Stimulated activated memory B cell treated with anti-CD40 and anti-IgM and Interleukin-4, amounts not matched to agents 10 μg/mL and 1 μg/mL and 100 μg/mL, for 72 hours (primary cell): ENCODE data around the gene SHISA9.

ENCODE experiments used
- ATAC-seq: fragments of 150-1000 bp; cut with Tn5 transposase; 2 replicates; pipeline ENCODE4 v1.10.0; 2021
- H3K27ac Mint-ChIP-seq: one replicate; pipeline ENCODE4 v1.8.0; 2022; ENCODE audit warnings: mild to moderate bottlenecking, mixed read lengths
- H3K27me3 Mint-ChIP-seq: one replicate; pipeline ENCODE4 v1.8.0; 2022; ENCODE audit warnings: mixed read lengths
- H3K36me3 Mint-ChIP-seq: one replicate; pipeline ENCODE4 v1.8.0; 2022; ENCODE audit warnings: mixed read lengths
- H3K4me1 Mint-ChIP-seq: one replicate; pipeline ENCODE4 v1.8.0; 2022; ENCODE audit warnings: mixed read lengths
- H3K4me3 Mint-ChIP-seq: one replicate; pipeline ENCODE4 v1.8.0; 2022; ENCODE audit warnings: mild to moderate bottlenecking, moderate library complexity, mixed read lengths
- H3K9me3 Mint-ChIP-seq: one replicate; pipeline ENCODE4 v1.8.0; 2022; ENCODE audit warnings: mixed read lengths

SHISA9 gene

GRCh38 chr16:13081825-13082331 is 180.5 kb downstream of the SHISA9 start:
- H3K27ac Mint-ChIP-seq, result no peak overlapping the region
- no peaks in the 10 kb centered on the region for H3K36me3 Mint-ChIP-seq
- no peak overlapping the region for H3K4me3 Mint-ChIP-seq
- no peaks in the 10 kb centered on the region for H3K4me1 Mint-ChIP-seq
- no peak for ATAC-seq
- no peaks in the 10 kb centered on the region for H3K27me3 Mint-ChIP-seq
- peaks cover 9% of the 10 kb centered on the region for H3K9me3 Mint-ChIP-seq

GRCh38 chr16:13083681-13084080 is 182.3 kb downstream of the SHISA9 start:
- no peaks in the 10 kb centered on the region for H3K4me1 Mint-ChIP-seq
- H3K27me3 Mint-ChIP-seq, result no peaks in the 10 kb centered on the region

GRCh38 chr16:13084331-13084730 is 182.9 kb downstream of the SHISA9 start:
- H3K4me1 Mint-ChIP-seq, result no peaks in the 10 kb centered on the region
- no peak overlapping the region for H3K4me3 Mint-ChIP-seq
- no peaks in the 10 kb centered on the region for H3K36me3 Mint-ChIP-seq
- no peak overlapping the region for H3K27ac Mint-ChIP-seq
- ATAC-seq, result no peak
- H3K27me3 Mint-ChIP-seq, result no peaks in the 10 kb centered on the region
- peaks cover 13% of the 10 kb centered on the region for H3K9me3 Mint-ChIP-seq

More at GRCh38 chr16:13083681-13084080, 182.3 kb downstream of the SHISA9 start:
- no peak overlapping the region for H3K27ac Mint-ChIP-seq
- ATAC-seq, result no peak
- no peak overlapping the region for H3K4me3 Mint-ChIP-seq
- H3K36me3 Mint-ChIP-seq, result no peaks in the 10 kb centered on the region
- peaks cover 13% of the 10 kb centered on the region for H3K9me3 Mint-ChIP-seq

- H3K9me3 Mint-ChIP-seq, result peaks cover 14% of the 10 kb centered on the region
- no peak for ATAC-seq
- H3K27me3 Mint-ChIP-seq, result no peaks in the 10 kb centered on the region
- H3K4me1 Mint-ChIP-seq, result no peaks in the 10 kb centered on the region
- no peaks in the 10 kb centered on the region for H3K36me3 Mint-ChIP-seq
- no peak overlapping the region for H3K4me3 Mint-ChIP-seq
- H3K27ac Mint-ChIP-seq, result no peak overlapping the region
These were observed 192.3 kb downstream of the SHISA9 start for GRCh38 chr16:13093661-13094060.

GRCh38 chr16:13095061-13095460 is 193.7 kb downstream of the SHISA9 start:
- Mint-ChIP-seq H3K36me3 (no peaks in the 10 kb centered on the region), H3K4me3 (no peak overlapping the region), H3K9me3 (peaks cover 9% of the 10 kb centered on the region), H3K27ac (no peak overlapping the region), H3K4me1 (no peaks in the 10 kb centered on the region), H3K27me3 (no peaks in the 10 kb centered on the region)
- no peak for ATAC-seq

- Mint-ChIP-seq H3K36me3 (no peaks in the 10 kb centered on the region), H3K27me3 (no peaks in the 10 kb centered on the region), H3K27ac (no peak overlapping the region), H3K4me1 (no peaks in the 10 kb centered on the region), H3K4me3 (no peak overlapping the region), H3K9me3 (no peaks in the 10 kb centered on the region)
- ATAC-seq, result no peak
These were observed 197.1 kb downstream of the SHISA9 start for GRCh38 chr16:13098536-13098935.

- H3K4me1 Mint-ChIP-seq, result no peaks in the 10 kb centered on the region
- ATAC-seq, result no peak
- H3K4me3 Mint-ChIP-seq, result no peak overlapping the region
- no peak overlapping the region for H3K27ac Mint-ChIP-seq
- H3K36me3 Mint-ChIP-seq, result no peaks in the 10 kb centered on the region
- peaks cover 6% of the 10 kb centered on the region for H3K9me3 Mint-ChIP-seq
- H3K27me3 Mint-ChIP-seq, result no peaks in the 10 kb centered on the region
These were observed 198.4 kb downstream of the SHISA9 start for GRCh38 chr16:13099822-13100221.

- ATAC-seq, result no peak
- H3K9me3 Mint-ChIP-seq, result peaks cover 6% of the 10 kb centered on the region
- H3K4me3 Mint-ChIP-seq, result no peak overlapping the region
- no peaks in the 10 kb centered on the region for H3K36me3 Mint-ChIP-seq
- H3K27me3 Mint-ChIP-seq, result no peaks in the 10 kb centered on the region
- H3K27ac Mint-ChIP-seq, result no peak overlapping the region
- no peaks in the 10 kb centered on the region for H3K4me1 Mint-ChIP-seq
These were observed 199.6 kb downstream of the SHISA9 start for GRCh38 chr16:13100970-13101369.

GRCh38 chr16:13101828-13102227 is 200.4 kb downstream of the SHISA9 start:
- no peak overlapping the region for H3K27ac Mint-ChIP-seq
- peaks cover 9% of the 10 kb centered on the region for H3K9me3 Mint-ChIP-seq
- no peaks in the 10 kb centered on the region for H3K4me1 Mint-ChIP-seq
- no peak for ATAC-seq
- H3K36me3 Mint-ChIP-seq, result no peaks in the 10 kb centered on the region
- no peaks in the 10 kb centered on the region for H3K27me3 Mint-ChIP-seq
- H3K4me3 Mint-ChIP-seq, result no peak overlapping the region

- H3K9me3 Mint-ChIP-seq, result peaks cover 11% of the 10 kb centered on the region
- H3K27me3 Mint-ChIP-seq, result no peaks in the 10 kb centered on the region
- no peak overlapping the region for H3K4me3 Mint-ChIP-seq
- no peak overlapping the region for H3K27ac Mint-ChIP-seq
- no peak for ATAC-seq
- H3K4me1 Mint-ChIP-seq, result no peaks in the 10 kb centered on the region
- H3K36me3 Mint-ChIP-seq, result no peaks in the 10 kb centered on the region
These were observed 201.0 kb downstream of the SHISA9 start for GRCh38 chr16:13102401-13102800.

GRCh38 chr16:13103831-13104530 is 202.6 kb downstream of the SHISA9 start:
- H3K9me3 Mint-ChIP-seq, result peaks cover 13% of the 10 kb centered on the region
- ATAC-seq, result no peak
- no peaks in the 10 kb centered on the region for H3K27me3 Mint-ChIP-seq
- no peak overlapping the region for H3K27ac Mint-ChIP-seq
- no peaks in the 10 kb centered on the region for H3K36me3 Mint-ChIP-seq
- no peak overlapping the region for H3K4me3 Mint-ChIP-seq
- no peaks in the 10 kb centered on the region for H3K4me1 Mint-ChIP-seq

- peaks cover 13% of the 10 kb centered on the region for H3K9me3 Mint-ChIP-seq
- ATAC-seq, result no peak
- no peak overlapping the region for H3K4me3 Mint-ChIP-seq
- no peaks in the 10 kb centered on the region for H3K36me3 Mint-ChIP-seq
- H3K27ac Mint-ChIP-seq, result no peak overlapping the region
- H3K27me3 Mint-ChIP-seq, result no peaks in the 10 kb centered on the region
- no peaks in the 10 kb centered on the region for H3K4me1 Mint-ChIP-seq
These were observed 203.4 kb downstream of the SHISA9 start for GRCh38 chr16:13104772-13105171.

- no peak overlapping the region for H3K4me3 Mint-ChIP-seq
- no peaks in the 10 kb centered on the region for H3K4me1 Mint-ChIP-seq
- no peaks in the 10 kb centered on the region for H3K27me3 Mint-ChIP-seq
- no peak for ATAC-seq
- peaks cover 13% of the 10 kb centered on the region for H3K9me3 Mint-ChIP-seq
- H3K36me3 Mint-ChIP-seq, result no peaks in the 10 kb centered on the region
- H3K27ac Mint-ChIP-seq, result no peak overlapping the region
These were observed 204.0 kb downstream of the SHISA9 start for GRCh38 chr16:13105427-13105826.

- no peaks in the 10 kb centered on the region for H3K4me1 Mint-ChIP-seq
- H3K4me3 Mint-ChIP-seq, result no peak overlapping the region
- no peak overlapping the region for H3K27ac Mint-ChIP-seq
- H3K27me3 Mint-ChIP-seq, result no peaks in the 10 kb centered on the region
- H3K9me3 Mint-ChIP-seq, result peaks cover 13% of the 10 kb centered on the region
- no peak for ATAC-seq
- H3K36me3 Mint-ChIP-seq, result no peaks in the 10 kb centered on the region
These were observed 205.1 kb downstream of the SHISA9 start for GRCh38 chr16:13106464-13106863.

GRCh38 chr16:13108126-13108525 is 206.7 kb downstream of the SHISA9 start:
- ATAC-seq, result no peak
- no peak overlapping the region for H3K4me3 Mint-ChIP-seq
- no peaks in the 10 kb centered on the region for H3K36me3 Mint-ChIP-seq
- no peaks in the 10 kb centered on the region for H3K27me3 Mint-ChIP-seq
- peaks cover 13% of the 10 kb centered on the region for H3K9me3 Mint-ChIP-seq
- H3K27ac Mint-ChIP-seq, result no peak overlapping the region
- H3K4me1 Mint-ChIP-seq, result no peaks in the 10 kb centered on the region

- no peak for ATAC-seq
- H3K27me3 Mint-ChIP-seq, result no peaks in the 10 kb centered on the region
- no peak overlapping the region for H3K4me3 Mint-ChIP-seq
- no peak overlapping the region for H3K27ac Mint-ChIP-seq
- no peaks in the 10 kb centered on the region for H3K4me1 Mint-ChIP-seq
- peaks cover 10% of the 10 kb centered on the region for H3K9me3 Mint-ChIP-seq
- no peaks in the 10 kb centered on the region for H3K36me3 Mint-ChIP-seq
These were observed 207.8 kb downstream of the SHISA9 start for GRCh38 chr16:13109171-13109570.
